NCI-H1105 treated with DMSO at 0.1 percent for 48 hours (cell line): ENCODE measurements around the gene HDGFL2.
"Not testable (repeated sequence)": the region's sequence is repeated elsewhere in the genome, so short reads cannot be mapped to it uniquely, and the experiment has no call there.

Source experiments
- DNase-seq: peaks from one replicate; lab custom pipeline; 2025; lab: John Stamatoyannopoulos, UW

Gene HDGFL2

GRCh38 chr19:4516939-4517300, 44.8 kb downstream of the HDGFL2 start:
- DNase-seq = no peak

- no peak for DNase-seq
Measured at GRCh38 chr19:4517451-4518057, 45.5 kb downstream of the HDGFL2 start.

GRCh38 chr19:4518345-4519171, 46.5 kb downstream of the HDGFL2 start, which contains the start of gene PLIN4:
TSS of gene PLIN4 (minus strand) at chr19:4518486. CDS start at chr19:4518272, 214 bp downstream.
- DNase-seq = no peak

GRCh38 chr19:4519172-4519496, 47.0 kb downstream of the HDGFL2 start:
- DNase-seq = no peak

GRCh38 chr19:4519521-4520277, 47.6 kb downstream of the HDGFL2 start:
- no peak for DNase-seq

GRCh38 chr19:4521170-4521887, 49.2 kb downstream of the HDGFL2 start:
- no peak for DNase-seq

GRCh38 chr19:4521888-4522242, 49.8 kb downstream of the HDGFL2 start:
- no peak for DNase-seq

GRCh38 chr19:4522291-4523002, 50.4 kb downstream of the HDGFL2 start:
- no peak for DNase-seq

- DNase-seq = peak; percentile 7
Measured at GRCh38 chr19:4523306-4524110, 51.4 kb downstream of the HDGFL2 start.

GRCh38 chr19:4524808-4525562, 52.9 kb downstream of the HDGFL2 start:
- DNase-seq = peak; percentile 19

GRCh38 chr19:4525563-4526002, 53.5 kb downstream of the HDGFL2 start:
- DNase-seq = no peak

- not testable (repeated sequence) for DNase-seq
Measured at GRCh38 chr19:4527377-4527776, 55.3 kb downstream of the HDGFL2 start.

GRCh38 chr19:4528843-4529242, 56.7 kb downstream of the HDGFL2 start:
- DNase-seq = no peak

GRCh38 chr19:4529924-4530522, 57.9 kb downstream of the HDGFL2 start:
- no peak for DNase-seq

- no peak for DNase-seq
Measured at GRCh38 chr19:4531562-4532165, 59.6 kb downstream of the HDGFL2 start.

- no peak for DNase-seq
Measured at GRCh38 chr19:4533334-4533733, 61.2 kb downstream of the HDGFL2 start.

GRCh38 chr19:4533835-4534424, 61.8 kb downstream of the HDGFL2 start:
- no peak for DNase-seq

- DNase-seq = peak; percentile 89
Measured at GRCh38 chr19:4534836-4535658, 63.0 kb downstream of the HDGFL2 start, which contains the start of gene PLIN5. TSS of gene PLIN5 (minus strand) at chr19:4535224. CDS start at chr19:4534074, 1,150 bp downstream.
